HL-60 (cell line): ENCODE data around the gene CAPN8.

Experiments used
- DNase-seq, 2 experiments: peaks; one replicate each; pipeline ENCODE4 v3.0.0-alpha.2; 2010 to 2020; ENCODE audit warnings: low read depth in 1 of 2, low spot score in 1 of 2
- H3K27ac ChIP-seq: fragments of 250-450 bp; sonication (Bioruptor Pico); replicated peaks from 2 replicates; pipeline ENCODE4 v1.5.1; 2020; ENCODE audit warnings: mild to moderate bottlenecking, moderate library complexity
- H3K27me3 ChIP-seq: fragments of 250-450 bp; sonication (Bioruptor Pico); 2 replicates; pipeline ENCODE4 v1.5.1; 2021; ENCODE audit warnings: mild to moderate bottlenecking, moderate library complexity; ENCODE audit not compliant: insufficient read depth, poor library complexity, severe bottlenecking
- H3K4me3 ChIP-seq: replicated peaks from 2 replicates; pipeline ENCODE4 v1.5.1; 2011; ENCODE audit warnings: mild to moderate bottlenecking, control low read depth, low read length; ENCODE audit not compliant: insufficient read depth
- CTCF ChIP-seq: IDR thresholded peaks from one replicate; pipeline ENCODE4 v1.5.1; 2011; ENCODE audit warnings: low read length, control low read depth, inconsistent platforms; ENCODE audit not compliant: insufficient read depth
- GABPA ChIP-seq: IDR thresholded peaks from 2 replicates; pipeline ENCODE4 v1.6.1; 2012; ENCODE audit warnings: low read depth
- POLR2AphosphoS5 ChIP-seq: IDR thresholded peaks from 2 replicates; pipeline ENCODE4 v1.6.1; 2012; ENCODE audit warnings: low read depth
- REST ChIP-seq: IDR thresholded peaks from 2 replicates; pipeline ENCODE4 v1.6.1; 2012; ENCODE audit warnings: low read depth; ENCODE audit not compliant: insufficient replicate concordance
- SPI1 ChIP-seq: IDR thresholded peaks from 2 replicates; pipeline ENCODE4 v1.6.1; 2012; ENCODE audit warnings: low read depth, mild to moderate bottlenecking, borderline replicate concordance

CAPN8 gene

GRCh38 chr1:223496883-223497282, 168.6 kb downstream of the CAPN8 start:
- TF ChIP-seq SPI1 (no peak), CTCF (no peak), REST (no peak), GABPA (no peak), POLR2AphosphoS5 (no peak)
- no peak for DNase-seq
- Histone ChIP-seq H3K27ac (no peak overlapping the region), H3K4me3 (no peak overlapping the region), H3K27me3 (no peaks in the 10 kb centered on the region)

GRCh38 chr1:223494926-223495645, 170.4 kb downstream of the CAPN8 start:
- Histone ChIP-seq H3K4me3 (no peak overlapping the region), H3K27me3 (no peaks in the 10 kb centered on the region), H3K27ac (no peak overlapping the region)
- TF ChIP-seq CTCF (no peak), GABPA (no peak), REST (no peak), SPI1 (no peak), POLR2AphosphoS5 (no peak)
- no peak for DNase-seq

- H3K4me3 ChIP-seq: no peak overlapping the region
- no peak for TF ChIP-seq SPI1
- no peak for TF ChIP-seq GABPA
- no peak for TF ChIP-seq POLR2AphosphoS5
- TF ChIP-seq CTCF: no peak
- no peak for TF ChIP-seq REST
- DNase-seq: no peak
- no peak overlapping the region for H3K27ac ChIP-seq
- no peaks in the 10 kb centered on the region for H3K27me3 ChIP-seq
Measured at GRCh38 chr1:223492044-223492443, 173.5 kb downstream of the CAPN8 start.
